Transverse colon (tissue), 4 donors: ENCODE data around the gene PNLIPRP2. TPM values are rescaled to one million over a fixed set of nuclear protein-coding genes. Genes with fewer than 3 reads are reported as not detected.

ENCODE experiments used
- DNase-seq: peaks from one replicate; pipeline ENCODE4 v3.0.0-alpha.2; 2019
- H3K27ac ChIP-seq, 4 donors: fragments of 200-600 bp; sonication (generic); 2 replicates each; pipeline ENCODE4 v1.5.1; 2016 to 2018; ENCODE audit warnings: inconsistent platforms in 4 of 4
- H3K27me3 ChIP-seq: fragments of 200-600 bp; sonication (generic); 2 replicates; pipeline ENCODE4 v1.5.1; 2017; ENCODE audit warnings: inconsistent platforms
- H3K36me3 ChIP-seq, 4 donors: fragments of 200-600 bp; sonication (generic); 2 replicates each; pipeline ENCODE4 v1.5.1; 2017 to 2019; ENCODE audit warnings: inconsistent platforms in 4 of 4
- H3K4me1 ChIP-seq, 4 donors: fragments of 200-600 bp; sonication (generic); 2 replicates each; pipeline ENCODE4 v1.5.1; 2017 to 2020; ENCODE audit warnings: inconsistent platforms in 4 of 4
- H3K4me3 ChIP-seq, 4 donors: fragments of 200-600 bp; sonication (generic); 1 replicate in 1 of 4; 2 replicates in 3 of 4; pipeline versions ENCODE4 v1.5.1 to v1.6.1; 2017 to 2019; ENCODE audit warnings: inconsistent platforms in 4 of 4
- H3K9me3 ChIP-seq, 2 donors: fragments of 200-600 bp; sonication (generic); 2 replicates each; pipeline ENCODE4 v1.5.1; 2017 to 2019; ENCODE audit warnings: inconsistent platforms in 2 of 2
- CTCF ChIP-seq, 5 experiments: fragments of 200-600 bp in 3 of 5; fragments of 450-650 bp in 2 of 5; sonication (generic) in 3 of 5; IDR thresholded peaks; 1 replicate in 2 of 5; 2 replicates in 3 of 5; pipeline ENCODE4 v1.5.1; 2016 to 2017; ENCODE audit warnings: antibody characterized with exemption in 5 of 5, inconsistent platforms in 3 of 5, mild to moderate bottlenecking in 2 of 5, moderate library complexity in 1 of 5
- EP300 ChIP-seq: sonication (generic); formaldehyde crosslinking; IDR thresholded peaks from one replicate; pipeline ENCODE4 v1.6.1; 2017; ENCODE audit warnings: antibody characterized with exemption, low read depth
- POLR2A ChIP-seq: fragments of 450-650 bp; IDR thresholded peaks from one replicate; pipeline ENCODE4 v1.6.1; 2016; ENCODE audit warnings: antibody characterized with exemption, mild to moderate bottlenecking, moderate library complexity
- POLR2AphosphoS5 ChIP-seq, 3 donors: sonication (generic); formaldehyde crosslinking; IDR thresholded peaks; one replicate each; pipeline ENCODE4 v1.6.1; 2016; ENCODE audit warnings: antibody characterized with exemption in 3 of 3
- WGBS, 2 donors: methylation state at CpG; one replicate each; pipeline ENCODE4 v1.1.5; 2018; ENCODE audit warnings: low coverage in 1 of 2; 5-methylcytosine and 5-hydroxymethylcytosine counted together
- in situ Hi-C, 4 donors: fragments of 200-750 bp; cut with MboI; loops; one replicate each; pipeline versions ENCODE4 v1.15.0 to v1.15.1; 2017; ENCODE audit warnings: low sequenced_read_pairs in 3 of 4, low pct_ligation_motif_present in 1 of 4, low pct_unique_long_range_greater_than_20kb in 1 of 4
- intact Hi-C: fragments of 100-400 bp; cut with DNase I; formaldehyde crosslinking; loops from one replicate; pipeline ENCODE4 v1.15.1; 2023; ENCODE audit warnings: low total_unique reads
- total RNA-seq, 4 donors: library from RNA; depleted of rRNA; stranded (reverse); fragments of >200 nt; gene quantifications; one replicate each; pipeline ENCODE4 v1.1.0, GENCODE V29; 2016

PNLIPRP2 gene
- total RNA-seq, 4 donors from 2014 or later, result 0.32 to 4.2 TPM; not detected in 2

GRCh38 chr10:116686632-116687031 lies 65.9 kb downstream of the PNLIPRP2 start:
- Histone ChIP-seq H3K4me1 (peaks cover 0 to 15% (median 0%) of the 10 kb centered on the region in 4 donors), H3K27me3 (no peaks in the 10 kb centered on the region), H3K9me3 (no peaks in the 10 kb centered on the region), H3K36me3 (no peaks in the 10 kb centered on the region), H3K27ac (no peak overlapping the region), H3K4me3 (no peak overlapping the region)
- 71 to 87% methylated on average over 3 of the region's 3 CpGs for WGBS, 2 donors
- TF ChIP-seq CTCF (IDR thresholded peaks at IDR 0.05), result no peak
- TF ChIP-seq POLR2AphosphoS5 (IDR thresholded peaks at IDR 0.05), result no peak
- TF ChIP-seq POLR2A, result no peak
- TF ChIP-seq EP300, result no peak
- DNase-seq, result no peak
- intact Hi-C loops (no loop called here), in situ Hi-C loops (loop anchor here in 3 of 4 donors (10.0 to 25.0 kb wide), 2 partner anchors 98 to 476 kb away; no protein-coding TSS in a partner anchor)

DNA sequence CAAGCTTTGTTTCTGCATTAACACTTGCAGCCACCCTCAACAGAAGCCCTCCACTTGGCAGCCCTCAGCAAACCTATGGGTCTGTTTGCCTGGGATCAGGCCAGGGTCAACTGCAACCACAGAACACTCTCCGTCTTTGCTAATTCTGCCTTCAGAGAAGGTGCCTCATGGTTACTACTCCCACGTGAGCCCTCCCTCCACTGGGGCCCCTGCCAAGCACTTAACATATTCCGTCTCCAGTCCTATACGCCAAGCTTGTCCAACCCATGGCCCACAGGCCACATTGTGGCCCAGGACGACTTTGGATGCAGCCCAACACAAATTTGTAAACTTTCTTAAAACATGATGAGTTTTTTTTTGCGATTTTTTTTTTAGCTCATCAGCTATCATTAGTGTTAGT lies 66.9 kb downstream of the PNLIPRP2 start:
- Histone ChIP-seq H3K9me3 (no peaks in the 10 kb centered on the region), H3K4me1 (peaks cover 0 to 12% (median 0%) of the 10 kb centered on the region in 4 donors), H3K27ac (no peak overlapping the region), H3K36me3 (no peaks in the 10 kb centered on the region), H3K27me3 (no peaks in the 10 kb centered on the region), H3K4me3 (no peak overlapping the region)
- no peak for DNase-seq
- in situ Hi-C loops (loop anchor here in 3 of 4 donors (10.0 to 25.0 kb wide), 2 partner anchors 97 to 475 kb away; no protein-coding TSS in a partner anchor), intact Hi-C loops (no loop called here)
- TF ChIP-seq EP300, result no peak
- WGBS, 2 donors, result 67 to 68% methylated on average over 1 to 6 of the region's 6 CpGs

- Histone ChIP-seq H3K4me3 (no peak overlapping the region), H3K27me3 (no peaks in the 10 kb centered on the region), H3K9me3 (no peaks in the 10 kb centered on the region), H3K4me1 (peaks cover 0 to 12% (median 0%) of the 10 kb centered on the region in 4 donors), H3K36me3 (no peaks in the 10 kb centered on the region), H3K27ac (peak overlapping the region in 3 of 4 donors; percentile 19 to 49 (median 29))
- no peak for DNase-seq
- 66% methylated on average over 7 of the region's 7 CpGs; no CpG with 5 or more reads in 1 of the 2 donors for WGBS, 2 donors
- TF ChIP-seq CTCF (IDR thresholded peaks at IDR 0.05) (no peak), EP300 (no peak), POLR2AphosphoS5 (IDR thresholded peaks at IDR 0.05) (no peak), POLR2A (no peak)
- in situ Hi-C loops (loop anchor here in 3 of 4 donors (10.0 to 25.0 kb wide), 2 partner anchors 97 to 474 kb away; no protein-coding TSS in a partner anchor), intact Hi-C loops (no loop called here)
Measured at GRCh38 chr10:116688241-116688711, 67.5 kb downstream of the PNLIPRP2 start.

GRCh38 chr10:116688741-116689495 lies 68.2 kb downstream of the PNLIPRP2 start:
- 52 to 85% methylated on average over 2 to 7 of the region's 7 CpGs for WGBS, 2 donors
- H3K27me3 ChIP-seq, result no peaks in the 10 kb centered on the region
- H3K27ac ChIP-seq, result peak overlapping the region in 2 of 4 donors; percentile 29 to 49
- no peak for DNase-seq
- H3K9me3 ChIP-seq, result no peaks in the 10 kb centered on the region
- no peak overlapping the region for H3K4me3 ChIP-seq
- in situ Hi-C loops (loop anchor here in 3 of 4 donors (10.0 to 25.0 kb wide), 2 partner anchors 96 to 473 kb away; no protein-coding TSS in a partner anchor), intact Hi-C loops (no loop called here)
- TF ChIP-seq CTCF (IDR thresholded peaks at IDR 0.05) (no peak), EP300 (no peak), POLR2AphosphoS5 (IDR thresholded peaks at IDR 0.05) (no peak), POLR2A (no peak)
- peaks cover 0 to 12% (median 0%) of the 10 kb centered on the region in 4 donors for H3K4me1 ChIP-seq
- no peaks in the 10 kb centered on the region for H3K36me3 ChIP-seq
